GM12872 (cell line): ENCODE data around the gene KLK2.

Experiments used
- CTCF ChIP-seq: IDR thresholded peaks from 3 replicates; pipeline ENCODE4 v1.5.1; 2011; ENCODE audit warnings: low read depth, mild to moderate bottlenecking, low read length, moderate library complexity; ENCODE audit not compliant: insufficient read depth

Gene KLK2

GRCh38 chr19:50839712-50840655 is 33.3 kb upstream of the KLK2 start:
- no peak for TF ChIP-seq CTCF

- TF ChIP-seq CTCF = no peak
Measured at GRCh38 chr19:50842130-50842529, 31.1 kb upstream of the KLK2 start.

- no peak for TF ChIP-seq CTCF
Measured at GRCh38 chr19:50843205-50843604, 30.0 kb upstream of the KLK2 start.

GRCh38 chr19:50843701-50844221 is 29.5 kb upstream of the KLK2 start:
- no peak for TF ChIP-seq CTCF

- TF ChIP-seq CTCF = no peak
Measured at GRCh38 chr19:50844296-50844935, 28.8 kb upstream of the KLK2 start.

- TF ChIP-seq CTCF = no peak
Measured at GRCh38 chr19:50850738-50851137, 22.5 kb upstream of the KLK2 start.

GRCh38 chr19:50851620-50852019 is 21.6 kb upstream of the KLK2 start:
- TF ChIP-seq CTCF = no peak
